Measurements from ENCODE around the gene RASA2.

The RASA2 gene

GRCh38 chr3:141486746-141487520 is at the start of gene RASA2:
Gene RASA2, plus strand, starts transcription at chr3:141487027. Its CDS starts 57 bp downstream, at chr3:141487084.
- DNase-seq (ENCODE audit: low spot score) = peak; percentile 80

- DNase-seq (ENCODE audit: low spot score) = no peak
Observed at GRCh38 chr3:141439589-141439988, 47.2 kb upstream of the RASA2 start.

- no peak for DNase-seq (ENCODE audit: low spot score)
Observed at GRCh38 chr3:141440942-141441341, 45.9 kb upstream of the RASA2 start.

- DNase-seq (ENCODE audit: low spot score) = peak; percentile 40
Observed at GRCh38 chr3:141441381-141442364, 45.2 kb upstream of the RASA2 start.

- no peak for DNase-seq (ENCODE audit: low spot score)
Observed at GRCh38 chr3:141442446-141442845, 44.4 kb upstream of the RASA2 start.

- no peak for DNase-seq (ENCODE audit: low spot score)
Observed at GRCh38 chr3:141442914-141443313, 43.9 kb upstream of the RASA2 start.

- DNase-seq (ENCODE audit: low spot score) = no peak
Observed at GRCh38 chr3:141444586-141445285, 42.1 kb upstream of the RASA2 start.

GRCh38 chr3:141445990-141446389 is 40.8 kb upstream of the RASA2 start:
- no peak for DNase-seq (ENCODE audit: low spot score)

GRCh38 chr3:141446737-141447136 is 40.1 kb upstream of the RASA2 start:
- DNase-seq (ENCODE audit: low spot score) = no peak

GRCh38 chr3:141447383-141447782 is 39.4 kb upstream of the RASA2 start:
- DNase-seq (ENCODE audit: low spot score) = no peak

GRCh38 chr3:141448606-141449220 is 38.1 kb upstream of the RASA2 start:
- no peak for DNase-seq (ENCODE audit: low spot score)

GRCh38 chr3:141449424-141449823 is 37.4 kb upstream of the RASA2 start:
- DNase-seq (ENCODE audit: low spot score) = no peak

- DNase-seq (ENCODE audit: low spot score) = no peak
Observed at GRCh38 chr3:141450727-141451375, 36.0 kb upstream of the RASA2 start.

- DNase-seq (ENCODE audit: low spot score) = peak; percentile 39
Observed at GRCh38 chr3:141452045-141452444, 34.8 kb upstream of the RASA2 start.

- no peak for DNase-seq (ENCODE audit: low spot score)
Observed at GRCh38 chr3:141452773-141453172, 34.1 kb upstream of the RASA2 start.

- no peak for DNase-seq (ENCODE audit: low spot score)
Observed at GRCh38 chr3:141454054-141454453, 32.8 kb upstream of the RASA2 start.

GRCh38 chr3:141454906-141455602 is 31.8 kb upstream of the RASA2 start:
- DNase-seq (ENCODE audit: low spot score) = peak; percentile 32

- DNase-seq (ENCODE audit: low spot score) = no peak
Observed at GRCh38 chr3:141455603-141456300, 31.1 kb upstream of the RASA2 start.

GRCh38 chr3:141456301-141456625 is 30.6 kb upstream of the RASA2 start:
- no peak for DNase-seq (ENCODE audit: low spot score)

GRCh38 chr3:141457624-141458236 is 29.1 kb upstream of the RASA2 start:
- DNase-seq (ENCODE audit: low spot score) = no peak

Data from putamen (tissue), 1 donor.